H9 (cell line): ENCODE measurements around the gene SRY. TPM values are rescaled to one million over a fixed set of nuclear protein-coding genes. Genes with fewer than 3 reads are reported as not detected.

Experiments
- DNase-seq: peaks from one replicate; pipeline ENCODE4 v3.0.0-alpha.2; 2017
- H2AFZ ChIP-seq: one replicate; pipeline ENCODE4 v1.6.1; 2013; ENCODE audit warnings: mild to moderate bottlenecking, low read length, control low read depth, moderate library complexity
- H2AK5ac ChIP-seq: 2 replicates; pipeline ENCODE4 v1.6.1; 2013; ENCODE audit warnings: low read length, control low read depth, mixed read lengths; ENCODE audit not compliant: insufficient read length
- H2BK120ac ChIP-seq: one replicate; pipeline ENCODE4 v1.6.1; 2013; ENCODE audit warnings: low read depth, mild to moderate bottlenecking, low read length, control low read depth, inconsistent platforms; ENCODE audit not compliant: poor library complexity, severe bottlenecking
- H2BK12ac ChIP-seq: 2 replicates; pipeline ENCODE4 v1.6.1; 2013; ENCODE audit warnings: low read length, control low read depth, mixed read lengths, low read depth; ENCODE audit not compliant: insufficient read length
- H2BK15ac ChIP-seq: 2 replicates; pipeline ENCODE4 v1.6.1; 2013; ENCODE audit warnings: low read depth, low read length, control low read depth
- H2BK20ac ChIP-seq: one replicate; pipeline ENCODE4 v1.6.1; 2013; ENCODE audit warnings: low read depth, mild to moderate bottlenecking, low read length, control low read depth, inconsistent platforms; ENCODE audit not compliant: poor library complexity, severe bottlenecking
- H2BK5ac ChIP-seq: 2 replicates; pipeline ENCODE4 v1.6.1; 2013; ENCODE audit warnings: low read length, control low read depth, mixed read lengths; ENCODE audit not compliant: insufficient read length
- H3K14ac ChIP-seq: 2 replicates; pipeline ENCODE4 v1.6.1; 2013; ENCODE audit warnings: low read length, control low read depth; ENCODE audit not compliant: insufficient read depth
- H3K18ac ChIP-seq: 2 replicates; pipeline ENCODE4 v1.6.1; 2013; ENCODE audit warnings: low read depth, mild to moderate bottlenecking, mixed read lengths, low read length, control low read depth; ENCODE audit not compliant: insufficient read length
- H3K23ac ChIP-seq: 2 replicates; pipeline ENCODE4 v1.6.1; 2013; ENCODE audit warnings: low read length, control low read depth, mixed read lengths, low read depth; ENCODE audit not compliant: insufficient read length
- H3K23me2 ChIP-seq: 2 replicates; pipeline ENCODE4 v1.6.1; 2013; ENCODE audit warnings: low read depth, mild to moderate bottlenecking, mixed read lengths, low read length, control low read depth; ENCODE audit not compliant: insufficient read length, poor library complexity, severe bottlenecking
- H3K27ac ChIP-seq: 2 replicates; pipeline ENCODE4 v1.5.1; 2013; ENCODE audit warnings: low read length, control low read depth, mixed read lengths, low read depth; ENCODE audit not compliant: insufficient read length
- H3K27me3 ChIP-seq: 2 replicates; pipeline ENCODE4 v1.6.1; 2013; ENCODE audit warnings: low read length, control low read depth, inconsistent platforms; ENCODE audit not compliant: insufficient read depth
- H3K4ac ChIP-seq: 2 replicates; pipeline ENCODE4 v1.6.1; 2013; ENCODE audit warnings: low read depth, mild to moderate bottlenecking, control low read depth, inconsistent platforms, low read length, moderate library complexity
- H3K4me1 ChIP-seq: 2 replicates; pipeline ENCODE4 v1.6.1; 2013; ENCODE audit warnings: low read length, control low read depth, inconsistent platforms; ENCODE audit not compliant: insufficient read depth
- H3K4me2 ChIP-seq: 2 replicates; pipeline ENCODE4 v1.6.1; 2013; ENCODE audit warnings: low read length, control low read depth, mixed read lengths; ENCODE audit not compliant: insufficient read length, insufficient read depth
- H3K56ac ChIP-seq: 2 replicates; pipeline ENCODE4 v1.6.1; 2013; ENCODE audit warnings: low read depth, mild to moderate bottlenecking, mixed read lengths, low read length, control low read depth; ENCODE audit not compliant: insufficient read length
- H3K79me1 ChIP-seq: 2 replicates; pipeline ENCODE4 v1.6.1; 2013; ENCODE audit warnings: low read depth, mild to moderate bottlenecking, moderate library complexity, low read length, control low read depth, inconsistent platforms; ENCODE audit not compliant: insufficient read depth, poor library complexity, severe bottlenecking
- H3K79me2 ChIP-seq: 2 replicates; pipeline ENCODE4 v1.6.1; 2013; ENCODE audit warnings: low read length, control low read depth, inconsistent platforms; ENCODE audit not compliant: insufficient read depth
- H3K9ac ChIP-seq: 2 replicates; pipeline ENCODE4 v1.6.1; 2013; ENCODE audit warnings: low read length, control low read depth, mixed read lengths; ENCODE audit not compliant: insufficient read length; ENCODE audit errors: extremely low read depth
- H3K9me3 ChIP-seq: one replicate; pipeline ENCODE4 v1.6.1; 2013; ENCODE audit warnings: low read depth, low read length, inconsistent platforms; ENCODE audit not compliant: control insufficient read depth
- H3T11ph ChIP-seq: one replicate; pipeline ENCODE4 v1.6.1; 2013; ENCODE audit warnings: mild to moderate bottlenecking, low read length, control low read depth, inconsistent platforms
- H4K20me1 ChIP-seq: one replicate; pipeline ENCODE4 v1.6.1; 2013; ENCODE audit not compliant: control insufficient read depth, insufficient read length, insufficient read depth
- H4K5ac ChIP-seq: 2 replicates; pipeline ENCODE4 v1.6.1; 2013; ENCODE audit warnings: low read depth, mild to moderate bottlenecking, mixed read lengths, low read length, control low read depth; ENCODE audit not compliant: insufficient read length
- H4K8ac ChIP-seq: replicated peaks from 2 replicates; pipeline ENCODE4 v1.6.1; 2013; ENCODE audit warnings: low read length, control low read depth, mixed read lengths, low read depth; ENCODE audit not compliant: insufficient read length
- H4K91ac ChIP-seq: 2 replicates; pipeline ENCODE4 v1.6.1; 2013; ENCODE audit warnings: low read depth, mild to moderate bottlenecking, moderate library complexity, mixed read lengths, low read length, control low read depth; ENCODE audit not compliant: insufficient read length
- H3K27ac Mint-ChIP-seq, 3 experiments: 2 replicates in 2 of 3; 3 replicates in 1 of 3; pipeline ENCODE4 v1.8.0; 2020 to 2021; ENCODE audit warnings: mixed read lengths in 3 of 3, mild to moderate bottlenecking in 1 of 3, moderate library complexity in 1 of 3
- H3K27me3 Mint-ChIP-seq: 2 replicates; pipeline ENCODE4 v1.8.0; 2021; ENCODE audit warnings: low read depth, mild to moderate bottlenecking, moderate library complexity, mixed read lengths
- H3K36me3 Mint-ChIP-seq, 3 experiments: 2 replicates in 2 of 3; 3 replicates in 1 of 3; pipeline ENCODE4 v1.8.0; 2020 to 2021; ENCODE audit warnings: low read depth in 3 of 3, mixed read lengths in 3 of 3; ENCODE audit not compliant: insufficient read depth in 1 of 3
- H3K4me1 Mint-ChIP-seq, 2 experiments: 2 replicates each; pipeline ENCODE4 v1.8.0; 2020; ENCODE audit warnings: mixed read lengths in 2 of 2
- H3K4me3 Mint-ChIP-seq, 2 experiments: 2 replicates in 1 of 2; 3 replicates in 1 of 2; pipeline ENCODE4 v1.8.0; 2020 to 2021; ENCODE audit warnings: mild to moderate bottlenecking in 2 of 2, mixed read lengths in 2 of 2, moderate library complexity in 1 of 2
- H3K9me3 Mint-ChIP-seq, 2 experiments: 2 replicates in 1 of 2; 3 replicates in 1 of 2; pipeline ENCODE4 v1.8.0; 2020; ENCODE audit warnings: mild to moderate bottlenecking in 2 of 2, mixed read lengths in 2 of 2, moderate library complexity in 1 of 2
- WGBS: extraction: QIAGEN DNeasy Blood & Tissue Kit; methylation state at CpG from one replicate; pipeline ENCODE4 v1.1.7; 2013; ENCODE audit warnings: missing lambda C conversion rate, low lambda C conversion rate, mixed read lengths; ENCODE audit not compliant: insufficient read length; ENCODE audit errors: extremely low coverage; 5-methylcytosine and 5-hydroxymethylcytosine counted together
- total RNA-seq: library from RNA; stranded (reverse); gene quantifications from 2 replicates; pipeline ENCODE4 v1.2.1, GENCODE V29; 2021
- TF ChIP-seq, protein P1 (sequence below): fragments of 200-600 bp; sonication (generic); conservative IDR thresholded peaks from 3 replicates; pipeline ENCODE4 v1.8.0; 2021; ENCODE audit warnings: antibody characterized with exemption, mild to moderate bottlenecking

Gene SRY
- total RNA-seq, 1 experiment from 2014 or later, result not detected

DNA sequence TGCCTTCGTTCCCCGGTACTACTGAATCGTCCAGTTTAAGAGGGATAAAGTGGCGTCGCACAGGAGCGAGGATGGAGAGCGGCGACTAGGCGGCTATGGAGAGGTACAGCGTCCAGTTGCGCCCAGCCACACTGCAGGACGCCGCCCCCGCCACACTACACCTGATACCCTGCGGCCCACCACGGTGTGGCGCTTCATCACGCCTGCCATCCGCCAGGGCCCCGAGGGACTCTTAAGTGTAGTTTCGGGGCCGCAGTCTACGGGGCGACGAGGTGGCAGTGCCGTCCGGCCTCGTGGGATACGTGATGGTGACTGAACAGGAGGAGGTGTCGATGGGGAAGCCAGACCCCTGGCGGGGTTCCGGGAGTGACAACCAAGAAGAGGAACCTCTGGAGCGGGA lies 2.3 kb upstream of the SRY start:
- H3K4me1 ChIP-seq, result no peaks in the 10 kb centered on the region
- no peak overlapping the region for H3K23ac ChIP-seq
- TF ChIP-seq, protein P1, sequence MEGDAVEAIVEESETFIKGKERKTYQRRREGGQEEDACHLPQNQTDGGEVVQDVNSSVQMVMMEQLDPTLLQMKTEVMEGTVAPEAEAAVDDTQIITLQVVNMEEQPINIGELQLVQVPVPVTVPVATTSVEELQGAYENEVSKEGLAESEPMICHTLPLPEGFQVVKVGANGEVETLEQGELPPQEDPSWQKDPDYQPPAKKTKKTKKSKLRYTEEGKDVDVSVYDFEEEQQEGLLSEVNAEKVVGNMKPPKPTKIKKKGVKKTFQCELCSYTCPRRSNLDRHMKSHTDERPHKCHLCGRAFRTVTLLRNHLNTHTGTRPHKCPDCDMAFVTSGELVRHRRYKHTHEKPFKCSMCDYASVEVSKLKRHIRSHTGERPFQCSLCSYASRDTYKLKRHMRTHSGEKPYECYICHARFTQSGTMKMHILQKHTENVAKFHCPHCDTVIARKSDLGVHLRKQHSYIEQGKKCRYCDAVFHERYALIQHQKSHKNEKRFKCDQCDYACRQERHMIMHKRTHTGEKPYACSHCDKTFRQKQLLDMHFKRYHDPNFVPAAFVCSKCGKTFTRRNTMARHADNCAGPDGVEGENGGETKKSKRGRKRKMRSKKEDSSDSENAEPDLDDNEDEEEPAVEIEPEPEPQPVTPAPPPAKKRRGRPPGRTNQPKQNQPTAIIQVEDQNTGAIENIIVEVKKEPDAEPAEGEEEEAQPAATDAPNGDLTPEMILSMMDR, result no peak
- no peaks in the 10 kb centered on the region for H3K27me3 ChIP-seq
- H3T11ph ChIP-seq, result no peak overlapping the region
- H3K79me2 ChIP-seq, result no peaks in the 10 kb centered on the region
- H3K9me3 ChIP-seq, result no peaks in the 10 kb centered on the region
- H3K56ac ChIP-seq, result no peak overlapping the region
- H2AFZ ChIP-seq, result no peak overlapping the region
- H2AK5ac ChIP-seq, result no peak overlapping the region
- H3K9me3 Mint-ChIP-seq, result no peaks in the 10 kb centered on the region
- H3K4me1 Mint-ChIP-seq, result no peaks in the 10 kb centered on the region
- H3K27me3 Mint-ChIP-seq, result no peaks in the 10 kb centered on the region
- H3K4me2 ChIP-seq, result no peak overlapping the region
- H3K14ac ChIP-seq, result no peak overlapping the region
- H3K23me2 ChIP-seq, result no peaks in the 10 kb centered on the region
- no peak overlapping the region for H2BK120ac ChIP-seq
- no peak overlapping the region for H3K27ac Mint-ChIP-seq
- H4K8ac ChIP-seq, result no peak overlapping the region
- H3K36me3 Mint-ChIP-seq, result no peaks in the 10 kb centered on the region
- no peak overlapping the region for H2BK12ac ChIP-seq
- H3K18ac ChIP-seq, result no peak overlapping the region
- no peaks in the 10 kb centered on the region for H4K20me1 ChIP-seq
- no peak overlapping the region for H2BK5ac ChIP-seq
- H3K27ac ChIP-seq, result no peak overlapping the region
- whole genome bisulfite sequencing, result no CpG with 5 or more reads among the region's 33 CpGs
- H3K4ac ChIP-seq, result no peak overlapping the region
- H4K5ac ChIP-seq, result no peak overlapping the region
- H4K91ac ChIP-seq, result no peak overlapping the region
- no peak overlapping the region for H2BK20ac ChIP-seq
- H2BK15ac ChIP-seq, result no peak overlapping the region
- H3K4me3 Mint-ChIP-seq, result no peak overlapping the region
- no peaks in the 10 kb centered on the region for H3K79me1 ChIP-seq
- no peak overlapping the region for H3K9ac ChIP-seq
- no peak for DNase-seq
